Glutamatergic neuron (in vitro differentiated cells): ENCODE measurements around the gene TMEM252. TPM values are rescaled to one million over a fixed set of nuclear protein-coding genes. Genes with fewer than 3 reads are reported as not detected.

Experiments
- DNase-seq: peaks from one replicate; pipeline ENCODE4 v3.0.0; 2022
- H3K27ac Mint-ChIP-seq: one replicate; pipeline ENCODE4 v1.8.0; 2020; ENCODE audit warnings: mild to moderate bottlenecking, mixed read lengths, inconsistent platforms; ENCODE audit not compliant: unreplicated experiment
- H3K27me3 Mint-ChIP-seq: one replicate; pipeline ENCODE4 v1.8.0; 2020; ENCODE audit warnings: mild to moderate bottlenecking, moderate library complexity, mixed read lengths, inconsistent platforms; ENCODE audit not compliant: unreplicated experiment
- H3K36me3 Mint-ChIP-seq: one replicate; pipeline ENCODE4 v1.8.0; 2020; ENCODE audit warnings: mild to moderate bottlenecking, mixed read lengths, inconsistent platforms; ENCODE audit not compliant: unreplicated experiment
- H3K4me1 Mint-ChIP-seq: one replicate; pipeline ENCODE4 v1.8.0; 2020; ENCODE audit warnings: mild to moderate bottlenecking, low read depth, mixed read lengths, inconsistent platforms; ENCODE audit not compliant: unreplicated experiment
- H3K4me3 Mint-ChIP-seq: one replicate; pipeline ENCODE4 v1.8.0; 2020; ENCODE audit warnings: mild to moderate bottlenecking, mixed read lengths, inconsistent platforms; ENCODE audit not compliant: unreplicated experiment
- H3K9me3 Mint-ChIP-seq: one replicate; pipeline ENCODE4 v1.8.0; 2020; ENCODE audit warnings: mild to moderate bottlenecking, moderate library complexity, mixed read lengths, inconsistent platforms; ENCODE audit not compliant: unreplicated experiment
- CTCF ChIP-seq: fragments of 200-600 bp; sonication (generic); IDR thresholded peaks from one replicate; pipeline ENCODE4 v1.5.0; 2021; ENCODE audit not compliant: partially characterized antibody, unreplicated experiment
- long read RNA-seq: library from polyadenylated mRNA; unstranded; transcript quantifications from one replicate; pipeline ENCODE4 v2.0.0, GENCODE V29; 2020; ENCODE audit not compliant: unreplicated experiment
- total RNA-seq: library from RNA; stranded (reverse); fragmentation: NEBNext Ultra II Directional; extraction: Animal tissue kit (Norgen Biotek cat#: 25700); gene quantifications from one replicate; pipeline ENCODE4 v1.2.1, GENCODE V29; 2021; ENCODE audit not compliant: unreplicated experiment

Gene TMEM252
- not detected for total RNA-seq
- long read RNA-seq, result 0 reads

GRCh38 chr9:68540712-68541535, at the start of gene TMEM252:
Gene TMEM252, minus strand, starts transcription at chr9:68540883. Its CDS starts 69 bp downstream, at chr9:68540814.
- Mint-ChIP-seq H3K9me3 (no peaks in the 10 kb centered on the region), H3K27me3 (peaks cover 2% of the 10 kb centered on the region), H3K4me3 (no peak within 1 kb of the TSS), H3K36me3 (no peaks in the 10 kb centered on the region), H3K4me1 (no peaks in the 10 kb centered on the region), H3K27ac (no peak within 1 kb of the TSS)
- DNase-seq, result no peak
- TF ChIP-seq CTCF, result no peak

GRCh38 chr9:68585034-68585761, 44.5 kb upstream of the TMEM252 start:
- H3K4me1 Mint-ChIP-seq, result no peaks in the 10 kb centered on the region
- no peak overlapping the region for H3K4me3 Mint-ChIP-seq
- H3K36me3 Mint-ChIP-seq, result no peaks in the 10 kb centered on the region
- no peak for TF ChIP-seq CTCF
- H3K27ac Mint-ChIP-seq, result no peak overlapping the region
- peaks cover 3% of the 10 kb centered on the region for H3K9me3 Mint-ChIP-seq
- no peaks in the 10 kb centered on the region for H3K27me3 Mint-ChIP-seq
- DNase-seq, result no peak

GRCh38 chr9:68584189-68585033, 43.7 kb upstream of the TMEM252 start:
- Mint-ChIP-seq H3K4me3 (no peak overlapping the region), H3K36me3 (no peaks in the 10 kb centered on the region), H3K4me1 (no peaks in the 10 kb centered on the region), H3K27ac (no peak overlapping the region), H3K9me3 (peaks cover 1% of the 10 kb centered on the region), H3K27me3 (no peaks in the 10 kb centered on the region)
- TF ChIP-seq CTCF, result peak; percentile 95
- peak; percentile 82 for DNase-seq

DNA sequence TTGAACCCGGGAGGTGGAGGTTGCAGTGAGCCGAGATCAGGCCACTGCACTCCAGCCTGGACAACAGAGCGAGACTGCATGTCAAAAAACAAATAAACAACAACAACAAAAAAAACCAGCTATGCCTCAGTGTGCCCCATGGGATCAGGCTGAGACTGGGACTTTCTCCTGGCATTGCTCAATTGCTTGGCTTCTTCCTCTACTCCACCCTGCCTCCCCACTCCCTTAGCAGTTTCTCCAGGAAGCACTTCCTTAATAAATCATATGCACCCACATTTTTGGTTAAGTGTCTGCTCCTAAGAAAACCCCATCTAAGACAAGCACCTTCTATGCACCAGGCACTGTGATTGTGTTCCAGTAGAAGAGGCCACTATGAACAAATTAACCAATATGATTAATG, 41.0 kb upstream of the TMEM252 start:
- H3K27me3 Mint-ChIP-seq, result no peaks in the 10 kb centered on the region
- no peak for DNase-seq
- TF ChIP-seq CTCF, result no peak
- H3K4me1 Mint-ChIP-seq, result no peaks in the 10 kb centered on the region
- no peaks in the 10 kb centered on the region for H3K9me3 Mint-ChIP-seq
- H3K4me3 Mint-ChIP-seq, result no peak overlapping the region
- no peaks in the 10 kb centered on the region for H3K36me3 Mint-ChIP-seq
- no peak overlapping the region for H3K27ac Mint-ChIP-seq
